ENCODE measurements around the gene LHFPL6.

Gene LHFPL6

GRCh38 chr13:39444866-39445265, 158.1 kb downstream of the LHFPL6 start:
- no peak for DNase-seq (ENCODE audit: low read depth)
- TF ChIP-seq CTCF (conservative IDR thresholded peaks at IDR 0.05; ENCODE audit: control insufficient read depth, insufficient read depth, low read depth, low read length): no peak
- no peak overlapping the region for H3K4me3 ChIP-seq (ENCODE audit: control insufficient read depth, low read depth, low read length)

- DNase-seq (ENCODE audit: low read depth): no peak
These were observed 169.3 kb downstream of the LHFPL6 start for GRCh38 chr13:39433651-39434050.

GRCh38 chr13:39432196-39432595, 170.8 kb downstream of the LHFPL6 start:
- DNase-seq (ENCODE audit: low read depth): no peak
- TF ChIP-seq CTCF (conservative IDR thresholded peaks at IDR 0.05; ENCODE audit: control insufficient read depth, insufficient read depth, low read depth, low read length): no peak
- no peak overlapping the region for H3K4me3 ChIP-seq (ENCODE audit: control insufficient read depth, low read depth, low read length)

More at GRCh38 chr13:39433651-39434050, 169.3 kb downstream of the LHFPL6 start:
- no peak for TF ChIP-seq CTCF (conservative IDR thresholded peaks at IDR 0.05; ENCODE audit: control insufficient read depth, insufficient read depth, low read depth, low read length)
- no peak overlapping the region for H3K4me3 ChIP-seq (ENCODE audit: control insufficient read depth, low read depth, low read length)

- DNase-seq (ENCODE audit: low read depth): peak; percentile 45
- TF ChIP-seq CTCF (conservative IDR thresholded peaks at IDR 0.05; ENCODE audit: control insufficient read depth, insufficient read depth, low read depth, low read length): no peak
- no peak overlapping the region for H3K4me3 ChIP-seq (ENCODE audit: control insufficient read depth, low read depth, low read length)
These were observed 180.0 kb downstream of the LHFPL6 start for GRCh38 chr13:39422845-39423565.

- TF ChIP-seq CTCF (conservative IDR thresholded peaks at IDR 0.05; ENCODE audit: control insufficient read depth, insufficient read depth, low read depth, low read length): no peak
- no peak overlapping the region for H3K4me3 ChIP-seq (ENCODE audit: control insufficient read depth, low read depth, low read length)
- DNase-seq (ENCODE audit: low read depth): no peak
These were observed 183.1 kb downstream of the LHFPL6 start for GRCh38 chr13:39419876-39420275.

- no peak for TF ChIP-seq CTCF (conservative IDR thresholded peaks at IDR 0.05; ENCODE audit: control insufficient read depth, insufficient read depth, low read depth, low read length)
- no peak for DNase-seq (ENCODE audit: low read depth)
- H3K4me3 ChIP-seq (ENCODE audit: control insufficient read depth, low read depth, low read length): no peak overlapping the region
These were observed 183.9 kb downstream of the LHFPL6 start for GRCh38 chr13:39419068-39419467.

Measured in fibroblast of mammary gland (primary cell).